ENCODE results near the gene DEFB132. TPM values are rescaled to one million over a fixed set of nuclear protein-coding genes. Genes with fewer than 3 reads are reported as not detected.

The DEFB132 gene
- total and polyA plus RNA-seq, 2 experiments from 2014 or later, result not detected

GRCh38 chr20:270517-270916, 13.0 kb downstream of the DEFB132 start:
- no peak overlapping the region for H3K4me3 ChIP-seq
- H3K36me3 ChIP-seq (ENCODE audit: insufficient read depth), result no peaks in the 10 kb centered on the region
- Mint-ChIP-seq H3K9me3 (peaks cover 5% of the 10 kb centered on the region; the same call in 2 of the 3 replicates), H3K4me1 (peaks cover 7% of the 10 kb centered on the region), H3K27me3 (ENCODE audit: insufficient read depth, low read depth, poor library complexity) (peaks cover 25% of the 10 kb centered on the region), H3K27ac (no peak overlapping the region), H3K36me3 (ENCODE audit: low read depth) (peaks cover 16% of the 10 kb centered on the region), H3K4me3 (no peak overlapping the region)
- no peak overlapping the region for H3K4me2 ChIP-seq
- H2AFZ ChIP-seq, result no peak overlapping the region
- 0 out of 2 replicates have a peak, but pooled peaks cover 4% of the 10 kb centered on the region for H3K4me1 ChIP-seq (ENCODE audit: insufficient read depth)
- H3F3A ChIP-seq (replicated peaks; ENCODE audit: low read depth), result no peaks in the 10 kb centered on the region
- H3K9me2 ChIP-seq (ENCODE audit: insufficient read depth), result 0 out of 2 replicates have a peak, but pooled peaks cover 2% of the 10 kb centered on the region
- H3K79me2 ChIP-seq (replicated peaks; ENCODE audit: insufficient read depth), result no peaks in the 10 kb centered on the region
- ATAC-seq, result no peak
- DNase-seq (ENCODE audit: low spot score), result no peak
- no peak for TF ChIP-seq ZNF331 (CRISPR knock-in tag; IDR thresholded peaks at IDR 0.05; ENCODE audit: low read depth)
- no peak for TF ChIP-seq ZNF114 (CRISPR knock-in tag; IDR thresholded peaks at IDR 0.05)
- TF ChIP-seq EZH2 (IDR thresholded peaks at IDR 0.05; ENCODE audit: low read depth, unreplicated experiment), result no peak
- no peak for TF ChIP-seq STAT1 (IDR thresholded peaks at IDR 0.05; ENCODE audit: unreplicated experiment)
- no peak for TF ChIP-seq POLR2AphosphoS5 (IDR thresholded peaks at IDR 0.05; ENCODE audit: low read depth)
- no peak for TF ChIP-seq REST (IDR thresholded peaks at IDR 0.05; ENCODE audit: unreplicated experiment)
- no peak for TF ChIP-seq CTCF (conservative IDR thresholded peaks at IDR 0.05; ENCODE audit: low read depth in 2 of 2)
- H4K20me1 ChIP-seq (replicated peaks; ENCODE audit: insufficient read depth), result peaks cover 8% of the 10 kb centered on the region
- no peak overlapping the region for H3K27ac ChIP-seq (ENCODE audit: low read depth)
- H3K27me3 ChIP-seq (ENCODE audit: insufficient read depth), result peaks cover 20% of the 10 kb centered on the region

- H3K4me3 ChIP-seq, result no peak overlapping the region
- H3K27ac ChIP-seq (ENCODE audit: low read depth), result no peak overlapping the region
- Mint-ChIP-seq H3K27ac (no peak overlapping the region), H3K4me3 (no peak overlapping the region), H3K9me3 (peaks cover 5% of the 10 kb centered on the region; the same call in 2 of the 3 replicates), H3K27me3 (ENCODE audit: insufficient read depth, low read depth, poor library complexity) (peaks cover 21% of the 10 kb centered on the region), H3K4me1 (peaks cover 7% of the 10 kb centered on the region), H3K36me3 (ENCODE audit: low read depth) (peaks cover 21% of the 10 kb centered on the region)
- DNase-seq (ENCODE audit: low spot score) (no peak), ATAC-seq (no peak)
- peaks cover 8% of the 10 kb centered on the region for H4K20me1 ChIP-seq (replicated peaks; ENCODE audit: insufficient read depth)
- no peak overlapping the region for H2AFZ ChIP-seq
- peaks cover 15% of the 10 kb centered on the region for H3K27me3 ChIP-seq (ENCODE audit: insufficient read depth)
- no peaks in the 10 kb centered on the region for H3K36me3 ChIP-seq (ENCODE audit: insufficient read depth)
- no peak overlapping the region for H3K4me2 ChIP-seq
- no peaks in the 10 kb centered on the region for H3K79me2 ChIP-seq (replicated peaks; ENCODE audit: insufficient read depth)
- no peaks in the 10 kb centered on the region for H3F3A ChIP-seq (replicated peaks; ENCODE audit: low read depth)
- 0 out of 2 replicates have a peak, but pooled peaks cover 4% of the 10 kb centered on the region for H3K4me1 ChIP-seq (ENCODE audit: insufficient read depth)
- 0 out of 2 replicates have a peak, but pooled peaks cover 2% of the 10 kb centered on the region for H3K9me2 ChIP-seq (ENCODE audit: insufficient read depth)
- TF ChIP-seq EZH2phosphoT487 (IDR thresholded peaks at IDR 0.05; ENCODE audit: unreplicated experiment), result no peak
- no peak for TF ChIP-seq JUNB (IDR thresholded peaks at IDR 0.05; ENCODE audit: unreplicated experiment)
- TF ChIP-seq ZNF114 (CRISPR knock-in tag; IDR thresholded peaks at IDR 0.05), result no peak
- no peak for TF ChIP-seq ETS1 (IDR thresholded peaks at IDR 0.05)
- TF ChIP-seq ZNF331 (CRISPR knock-in tag; IDR thresholded peaks at IDR 0.05; ENCODE audit: low read depth), result no peak
- TF ChIP-seq CREB1 (CRISPR knock-in tag; IDR thresholded peaks at IDR 0.05; ENCODE audit: low read depth), result no peak
- TF ChIP-seq POLR2AphosphoS5 (IDR thresholded peaks at IDR 0.05; ENCODE audit: low read depth), result no peak
- no peak for TF ChIP-seq STAT1 (IDR thresholded peaks at IDR 0.05; ENCODE audit: unreplicated experiment)
- no peak for TF ChIP-seq NANOG (IDR thresholded peaks at IDR 0.05; ENCODE audit: borderline replicate concordance)
- TF ChIP-seq EZH2 (IDR thresholded peaks at IDR 0.05; ENCODE audit: low read depth, unreplicated experiment), result no peak
- TF ChIP-seq REST (IDR thresholded peaks at IDR 0.05; ENCODE audit: unreplicated experiment), result no peak
These were observed 13.5 kb downstream of the DEFB132 start for GRCh38 chr20:271069-271468.

Data from GM23338 (cell line).